Neural cell (in vitro differentiated cells): Measurements from ENCODE around the gene PROK1. TPM values are rescaled to one million over a fixed set of nuclear protein-coding genes. Genes with fewer than 3 reads are reported as not detected.

Experiments used
- H2AFZ ChIP-seq: fragments of 200-600, 300-800 bp; sonication (generic), shearing (Covaris generic); 2 replicates; pipeline ENCODE4 v1.6.0; 2014; ENCODE audit warnings: low read depth, mild to moderate bottlenecking, antibody characterized with exemption, low read length, moderate library complexity
- H3F3A ChIP-seq: fragments of 200-600 bp; shearing (Covaris generic); 2 replicates; pipeline ENCODE4 v1.6.1; 2016; ENCODE audit warnings: mild to moderate bottlenecking, moderate library complexity, mixed read lengths, antibody characterized with exemption, low read length; ENCODE audit not compliant: insufficient read depth, poor library complexity, severe bottlenecking
- H3K27ac ChIP-seq: fragments of 200-600, 300-800 bp; sonication (generic), shearing (Covaris generic); 2 replicates; pipeline ENCODE4 v1.5.1; 2014; ENCODE audit warnings: mild to moderate bottlenecking, low read length, moderate library complexity
- H3K27me3 ChIP-seq: fragments of 300-800, 200-600 bp; sonication (generic), shearing (Covaris generic); 2 replicates; pipeline ENCODE4 v1.6.0; 2014; ENCODE audit warnings: mild to moderate bottlenecking, low read depth, low read length, moderate library complexity; ENCODE audit not compliant: insufficient read depth
- H3K36me3 ChIP-seq: fragments of 300-800, 200-600 bp; sonication (generic), shearing (Covaris generic); 2 replicates; pipeline ENCODE4 v1.5.1; 2014; ENCODE audit warnings: mild to moderate bottlenecking, antibody characterized with exemption, low read length, moderate library complexity; ENCODE audit not compliant: insufficient read depth
- H3K4me2 ChIP-seq: fragments of 300-800, 200-600 bp; sonication (generic), shearing (Covaris generic); 2 replicates; pipeline ENCODE4 v1.6.0; 2014; ENCODE audit warnings: mild to moderate bottlenecking, low read length
- H3K4me3 ChIP-seq: fragments of 300-800, 200-600 bp; sonication (generic), shearing (Covaris generic); 2 replicates; pipeline ENCODE4 v1.5.1; 2014; ENCODE audit warnings: mild to moderate bottlenecking, low read length, moderate library complexity
- H3K79me2 ChIP-seq: fragments of 200-600 bp; shearing (Covaris generic); replicated peaks from 2 replicates; pipeline ENCODE4 v1.6.0; 2014; ENCODE audit warnings: mild to moderate bottlenecking, low read length, moderate library complexity; ENCODE audit not compliant: insufficient read depth
- H3K9ac ChIP-seq: fragments of 300-800, 200-600 bp; sonication (generic), shearing (Covaris generic); 2 replicates; pipeline ENCODE4 v1.6.1; 2016; ENCODE audit warnings: mild to moderate bottlenecking, low read length, mixed read lengths
- H3K9me2 ChIP-seq: fragments of 200-600 bp; shearing (Covaris generic); 2 replicates; pipeline ENCODE4 v1.6.1; 2016; ENCODE audit warnings: mild to moderate bottlenecking, low read length, mixed read lengths; ENCODE audit not compliant: insufficient read depth
- H3K9me3 ChIP-seq: fragments of 200-600, 300-800 bp; sonication (generic), shearing (Covaris generic); 2 replicates; pipeline ENCODE4 v1.6.1; 2016; ENCODE audit warnings: mild to moderate bottlenecking, mixed run types, low read length, moderate library complexity, mixed read lengths
- H4K20me1 ChIP-seq: fragments of 200-600 bp; shearing (Covaris generic); 2 replicates; pipeline ENCODE4 v1.6.1; 2016; ENCODE audit warnings: mild to moderate bottlenecking, mixed run types; ENCODE audit not compliant: insufficient read depth
- CTCF ChIP-seq: fragments of 450-650 bp; IDR thresholded peaks from 2 replicates; pipeline ENCODE4 v1.5.1; 2014; ENCODE audit warnings: antibody characterized with exemption, mild to moderate bottlenecking, moderate library complexity; ENCODE audit not compliant: poor library complexity, severe bottlenecking
- EP300 ChIP-seq: fragments of 450-650 bp; conservative IDR thresholded peaks from 2 replicates; pipeline ENCODE4 v1.6.1; 2014; ENCODE audit warnings: antibody characterized with exemption, mild to moderate bottlenecking, moderate library complexity; ENCODE audit not compliant: poor library complexity, severe bottlenecking
- EZH2 ChIP-seq: fragments of 200-600, 300-800 bp; shearing (Covaris generic), sonication (generic); IDR thresholded peaks from 2 replicates; pipeline ENCODE4 v1.6.1; 2014; ENCODE audit warnings: antibody characterized with exemption, low read length, borderline replicate concordance, mild to moderate bottlenecking; ENCODE audit not compliant: insufficient read depth, poor library complexity, severe bottlenecking
- MXI1 ChIP-seq: fragments of 450-650 bp; conservative IDR thresholded peaks from 2 replicates; pipeline ENCODE4 v1.6.1; 2014; ENCODE audit warnings: antibody characterized with exemption, mild to moderate bottlenecking; ENCODE audit not compliant: poor library complexity, severe bottlenecking
- POLR2AphosphoS5 ChIP-seq: IDR thresholded peaks from 2 replicates; pipeline ENCODE4 v1.6.1; 2012
- RAD21 ChIP-seq: fragments of 450-650 bp; conservative IDR thresholded peaks from 2 replicates; pipeline ENCODE4 v1.6.1; 2014; ENCODE audit warnings: antibody characterized with exemption, mild to moderate bottlenecking, moderate library complexity
- REST ChIP-seq: IDR thresholded peaks from 2 replicates; pipeline ENCODE4 v1.6.1; 2012; ENCODE audit warnings: borderline replicate concordance
- SMC3 ChIP-seq: fragments of 450-650 bp; conservative IDR thresholded peaks from 2 replicates; pipeline ENCODE4 v1.6.1; 2014; ENCODE audit warnings: antibody characterized with exemption, mild to moderate bottlenecking, moderate library complexity; ENCODE audit not compliant: poor library complexity
- TAF1 ChIP-seq: IDR thresholded peaks from 2 replicates; pipeline ENCODE4 v1.6.1; 2012; ENCODE audit warnings: low read depth
- polyA plus RNA-seq: library from polyadenylated mRNA; depleted of rRNA; stranded (reverse); fragments of >200 nt; gene quantifications from 2 replicates; pipeline ENCODE4 v1.2.3, GENCODE V29; 2014

PROK1 gene
- polyA plus RNA-seq, 1 donor from 2014 or later: 0.54 TPM

GRCh38 chr1:110474444-110474843 lies 23.5 kb downstream of the PROK1 start:
- no peaks in the 10 kb centered on the region for H3K9me3 ChIP-seq
- no peak overlapping the region for H3K4me3 ChIP-seq

DNA sequence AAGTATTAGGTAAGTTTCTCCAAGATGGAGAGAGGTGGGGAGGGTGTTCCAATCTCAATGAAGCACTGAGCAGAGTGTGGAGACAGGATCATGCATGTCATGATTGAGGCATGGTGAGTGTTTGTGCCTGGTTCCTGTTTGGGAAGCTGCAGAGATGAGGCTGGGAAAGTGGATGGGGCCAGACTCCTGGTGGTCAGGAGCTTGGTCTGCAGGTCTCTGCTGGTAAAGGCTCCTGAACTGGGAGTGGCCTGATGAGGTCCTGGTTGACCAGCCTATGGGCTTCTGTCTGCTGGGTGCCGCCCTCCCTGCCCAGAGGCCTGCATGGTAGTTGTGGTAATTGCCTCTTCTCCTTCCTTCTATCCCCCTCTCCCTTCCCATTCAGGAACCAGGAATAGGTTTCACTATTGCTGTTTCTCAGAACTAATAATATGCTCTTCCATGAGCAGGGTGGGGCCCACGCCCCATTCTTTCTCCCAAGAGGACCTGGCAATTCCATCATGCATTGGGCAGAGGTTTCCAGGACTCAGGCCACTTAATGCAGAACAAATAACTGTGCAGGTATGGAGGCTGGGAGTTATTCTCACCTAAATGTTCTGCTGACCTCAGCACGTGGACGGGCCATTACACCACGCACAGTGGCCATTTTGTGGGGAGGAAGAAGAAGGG lies 24.5 kb downstream of the PROK1 start:
- Histone ChIP-seq H2AFZ (no peak overlapping the region), H3K4me2 (no peak overlapping the region), H3K9me2 (no peaks in the 10 kb centered on the region), H3K27me3 (no peaks in the 10 kb centered on the region), H3K27ac (no peak overlapping the region), H3K4me3 (no peak overlapping the region), H3K79me2 (no peaks in the 10 kb centered on the region), H3F3A (no peaks in the 10 kb centered on the region), H3K36me3 (no peaks in the 10 kb centered on the region), H3K9ac (no peak overlapping the region), H3K9me3 (no peaks in the 10 kb centered on the region), H4K20me1 (no peaks in the 10 kb centered on the region)
- TF ChIP-seq CTCF: no peak
- no peak for TF ChIP-seq REST
- TF ChIP-seq SMC3: no peak
- TF ChIP-seq MXI1: no peak
- no peak for TF ChIP-seq POLR2AphosphoS5

More at GRCh38 chr1:110474444-110474843, 23.5 kb downstream of the PROK1 start:
- Histone ChIP-seq H2AFZ (no peak overlapping the region), H3K9me2 (no peaks in the 10 kb centered on the region), H3F3A (no peaks in the 10 kb centered on the region), H3K27me3 (no peaks in the 10 kb centered on the region), H3K9ac (no peak overlapping the region), H4K20me1 (no peaks in the 10 kb centered on the region), H3K4me2 (no peak overlapping the region), H3K36me3 (no peaks in the 10 kb centered on the region), H3K27ac (no peak overlapping the region), H3K79me2 (no peaks in the 10 kb centered on the region)
- TF ChIP-seq MXI1 (no peak), TAF1 (no peak), REST (no peak), CTCF (no peak), EP300 (no peak), POLR2AphosphoS5 (no peak), SMC3 (no peak), EZH2 (no peak), RAD21 (no peak)
